HG02885 (cell line): ENCODE results near the gene CHMP1A.

ENCODE experiments used
- ATAC-seq: cut with Tn5 transposase; IDR thresholded peaks from one replicate; pipeline ENCODE4 v1.9.1; 2021; ENCODE audit warnings: mild to moderate bottlenecking; ENCODE audit not compliant: unreplicated experiment, poor library complexity

CHMP1A gene

GRCh38 chr16:89629827-89630610, 27.5 kb downstream of the CHMP1A start:
- no peak for ATAC-seq

GRCh38 chr16:89624777-89625761, 32.4 kb downstream of the CHMP1A start:
- ATAC-seq, result no peak

GRCh38 chr16:89623511-89624261, 33.8 kb downstream of the CHMP1A start:
- no peak for ATAC-seq

GRCh38 chr16:89621698-89622409, 35.7 kb downstream of the CHMP1A start:
- ATAC-seq, result no peak

GRCh38 chr16:89621136-89621697, 36.3 kb downstream of the CHMP1A start:
- ATAC-seq, result no peak

- ATAC-seq, result no peak
Observed at GRCh38 chr16:89620406-89620841, 37.1 kb downstream of the CHMP1A start.

- ATAC-seq, result no peak
Observed at GRCh38 chr16:89619840-89620239, 37.7 kb downstream of the CHMP1A start.

GRCh38 chr16:89618109-89618998, 39.2 kb downstream of the CHMP1A start:
- no peak for ATAC-seq

GRCh38 chr16:89617036-89617435, 40.5 kb downstream of the CHMP1A start:
- no peak for ATAC-seq

GRCh38 chr16:89616623-89617022, 40.9 kb downstream of the CHMP1A start:
- ATAC-seq, result no peak

- ATAC-seq, result no peak
Observed at GRCh38 chr16:89615596-89616090, 41.9 kb downstream of the CHMP1A start.

- ATAC-seq, result no peak
Observed at GRCh38 chr16:89615176-89615575, 42.3 kb downstream of the CHMP1A start.

GRCh38 chr16:89613954-89614459, 43.5 kb downstream of the CHMP1A start:
- no peak for ATAC-seq

- ATAC-seq, result no peak
Observed at GRCh38 chr16:89613231-89613953, 44.1 kb downstream of the CHMP1A start, which contains the start of gene DPEP1. Gene DPEP1, plus strand, starts transcription at chr16:89613642. Its CDS starts 16,769 bp downstream, at chr16:89630411.

GRCh38 chr16:89612415-89613166, 44.9 kb downstream of the CHMP1A start:
- no peak for ATAC-seq

- no peak for ATAC-seq
Observed at GRCh38 chr16:89610108-89610453, 47.4 kb downstream of the CHMP1A start.
